Activated T-helper 1 cell treated with anti-CD3 and anti-CD28 coated beads, Interleukin-2, amount 50 U/mL, for 16 hours (primary cell): ENCODE data around the gene ATP11A.
"Not testable (repeated sequence)": the region's sequence is repeated elsewhere in the genome, so short reads cannot be mapped to it uniquely, and the experiment has no call there.

Experiments
- DNase-seq, 2 donors: peaks; one replicate each; pipeline ENCODE4 v3.0.0-alpha.2; 2020; ENCODE audit warnings: low read depth in 1 of 2, low spot score in 1 of 2

The ATP11A gene

GRCh38 chr13:112708560-112709240 lies 18.9 kb downstream of the ATP11A start:
- DNase-seq = no peak

- not testable (repeated sequence) for DNase-seq
Observed at GRCh38 chr13:112709316-112709715, 19.5 kb downstream of the ATP11A start.

DNA sequence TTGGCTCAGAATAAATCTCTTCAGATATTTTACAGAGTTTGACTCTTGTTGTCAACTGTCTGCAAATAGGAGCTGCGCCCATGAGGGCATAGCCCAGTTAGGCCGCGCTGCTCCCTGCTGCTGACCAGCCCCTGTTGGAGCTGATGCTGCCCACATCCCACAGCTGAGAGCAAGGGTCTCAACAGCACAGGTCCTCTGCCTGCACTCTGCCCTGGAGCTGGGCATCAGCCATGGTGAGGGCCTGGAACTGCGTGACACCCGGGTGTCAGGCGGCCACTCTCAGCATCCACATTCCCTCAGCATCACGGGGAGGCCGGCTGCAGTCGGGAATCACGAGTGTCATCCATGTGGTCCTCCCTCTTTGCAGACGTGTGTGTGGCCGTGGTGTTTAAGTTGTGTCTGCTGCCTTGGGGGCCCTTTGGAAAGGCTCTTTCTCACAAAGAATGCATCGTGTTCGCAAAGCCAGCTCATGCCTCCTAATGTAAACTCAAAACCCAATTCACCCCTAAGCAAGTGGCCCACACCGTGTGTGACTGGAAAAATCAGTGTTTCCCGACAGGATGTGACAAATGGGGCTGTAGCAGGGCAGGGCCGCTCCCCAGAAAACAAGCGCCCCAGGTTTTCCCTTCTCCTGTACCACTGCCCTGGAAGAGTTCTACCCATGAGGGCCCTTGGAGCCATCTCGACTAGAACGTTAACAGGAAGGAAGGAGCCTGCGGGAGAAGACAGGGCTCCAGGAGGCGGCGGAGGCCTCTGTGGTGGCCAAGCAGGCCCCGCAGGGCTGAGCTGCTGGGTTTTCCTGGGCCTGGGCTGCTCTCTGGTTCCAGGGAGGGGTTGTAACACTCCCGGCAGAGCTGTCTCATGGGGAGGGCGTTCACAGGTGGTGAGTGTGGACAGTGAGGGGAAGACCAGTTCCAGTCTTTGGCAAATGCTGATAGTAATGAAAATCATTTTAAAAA lies 20.3 kb downstream of the ATP11A start:
- no peak for DNase-seq

DNA sequence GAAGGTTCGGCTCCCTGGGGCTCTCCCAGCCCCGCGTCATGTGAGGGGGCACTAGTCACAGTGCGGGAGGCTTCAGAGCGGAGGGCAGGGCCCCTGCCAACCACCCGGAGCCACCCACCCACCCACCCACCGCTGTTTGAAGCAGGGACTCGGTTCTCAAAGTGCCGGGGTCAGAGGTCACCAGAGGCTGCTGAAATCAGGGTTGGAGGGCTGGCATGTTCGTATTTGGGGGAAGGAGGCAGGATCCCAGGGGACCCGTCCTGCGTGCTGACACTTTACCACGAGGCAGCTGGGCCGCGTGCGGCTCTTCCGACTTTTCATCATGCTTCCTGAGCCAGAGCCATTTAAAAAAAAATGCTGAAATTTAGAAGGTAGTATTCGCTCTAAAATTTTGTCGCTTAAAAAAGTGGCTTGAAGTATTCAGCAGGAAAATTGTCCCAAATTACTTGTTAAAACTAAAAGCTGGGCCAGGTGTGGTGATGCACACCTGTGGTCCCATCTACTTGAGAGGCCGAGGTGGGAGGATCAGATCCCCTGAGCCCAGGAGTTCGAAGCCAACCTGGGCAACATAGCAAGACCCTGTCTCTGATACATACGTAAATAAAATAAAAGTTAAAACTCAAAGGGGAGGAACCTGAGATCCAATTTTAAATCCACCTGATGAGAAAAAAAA lies 21.2 kb downstream of the ATP11A start:
- no peak for DNase-seq

- DNase-seq = no peak
Observed at GRCh38 chr13:112711528-112712265, 21.9 kb downstream of the ATP11A start.

GRCh38 chr13:112712451-112713207 lies 22.8 kb downstream of the ATP11A start:
- DNase-seq = no peak

DNA sequence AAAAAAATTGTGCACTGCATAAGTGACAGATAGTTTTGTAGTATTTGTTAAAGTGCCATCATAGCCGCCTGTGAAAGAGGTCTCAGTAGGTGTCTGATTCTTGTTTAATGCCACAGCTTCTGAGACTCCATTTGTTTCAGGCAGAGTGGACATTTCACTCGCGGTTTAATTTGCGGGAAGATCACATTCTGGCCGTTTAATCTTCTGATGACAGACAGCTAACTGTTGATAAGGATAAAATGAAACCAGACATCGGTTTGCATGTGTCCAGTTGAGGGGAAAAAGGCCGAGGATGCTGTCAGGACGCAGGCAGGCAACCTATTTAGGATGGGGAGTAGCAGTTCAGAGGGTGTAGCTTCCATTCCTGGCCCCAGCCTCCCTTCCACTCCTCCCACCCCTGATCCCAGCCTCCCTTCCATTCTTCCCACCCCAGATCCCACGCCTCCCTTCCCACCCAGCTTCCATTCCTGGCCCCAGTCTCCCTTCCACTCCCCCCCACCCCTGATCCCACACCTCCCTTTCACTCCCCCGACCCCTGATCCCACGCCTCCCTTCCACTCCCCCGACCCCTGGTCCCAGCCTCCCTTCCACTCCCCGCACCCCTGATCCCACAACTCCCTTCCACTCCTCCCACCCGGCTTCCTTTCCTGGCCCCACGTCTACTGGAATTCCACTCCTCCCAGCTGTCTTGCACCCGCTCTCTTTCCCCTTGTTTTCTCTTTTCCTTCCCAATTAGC lies 23.8 kb downstream of the ATP11A start:
- no peak for DNase-seq

DNA sequence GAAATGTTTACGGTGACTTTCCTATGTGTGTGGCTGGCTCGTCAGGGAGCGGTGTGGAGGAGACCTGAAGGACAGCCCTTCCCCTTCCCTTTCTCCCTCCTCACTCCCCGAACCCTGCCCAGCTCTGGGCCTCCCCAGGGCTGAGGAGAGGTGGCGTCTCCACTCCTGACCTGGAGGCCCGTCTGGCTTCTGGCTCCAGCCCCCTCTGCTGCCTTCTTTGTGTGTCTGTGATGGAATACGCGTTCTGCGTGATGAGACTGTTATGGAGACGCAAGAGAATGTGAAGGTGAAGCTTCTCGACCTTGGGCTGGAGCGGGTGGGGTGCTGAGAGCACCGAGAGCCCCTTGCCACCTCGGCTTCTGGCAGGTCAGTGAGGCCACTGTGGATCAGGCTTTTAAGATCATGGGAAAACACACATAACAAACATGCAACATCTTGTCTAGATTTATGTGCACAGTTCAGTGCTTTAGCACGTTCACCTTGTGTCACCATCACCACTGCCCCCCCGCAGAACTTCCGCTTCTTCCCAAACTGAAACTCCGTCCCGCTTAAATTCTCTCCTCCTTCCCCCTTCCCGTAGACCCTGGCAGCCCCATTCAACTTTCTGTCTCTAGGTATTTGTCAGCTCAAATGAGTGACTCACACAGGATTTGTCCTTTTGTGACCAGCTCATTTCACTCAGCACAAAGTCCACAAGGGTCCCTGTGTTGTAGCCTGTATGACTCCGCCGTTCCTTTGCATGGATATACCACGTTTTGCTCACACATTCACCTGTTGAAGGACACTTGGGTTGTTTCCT lies 24.7 kb downstream of the ATP11A start:
- no peak for DNase-seq

- no peak for DNase-seq
Observed at GRCh38 chr13:112715210-112715609, 25.4 kb downstream of the ATP11A start.

GRCh38 chr13:112715715-112716460 lies 26.1 kb downstream of the ATP11A start:
- DNase-seq = no peak

GRCh38 chr13:112716461-112716820 lies 26.6 kb downstream of the ATP11A start:
- no peak for DNase-seq

GRCh38 chr13:112716841-112717520 lies 27.1 kb downstream of the ATP11A start:
- DNase-seq = no peak

GRCh38 chr13:112718318-112718717 lies 28.5 kb downstream of the ATP11A start:
- DNase-seq = no peak

GRCh38 chr13:112719016-112719415 lies 29.2 kb downstream of the ATP11A start:
- DNase-seq = no peak

DNA sequence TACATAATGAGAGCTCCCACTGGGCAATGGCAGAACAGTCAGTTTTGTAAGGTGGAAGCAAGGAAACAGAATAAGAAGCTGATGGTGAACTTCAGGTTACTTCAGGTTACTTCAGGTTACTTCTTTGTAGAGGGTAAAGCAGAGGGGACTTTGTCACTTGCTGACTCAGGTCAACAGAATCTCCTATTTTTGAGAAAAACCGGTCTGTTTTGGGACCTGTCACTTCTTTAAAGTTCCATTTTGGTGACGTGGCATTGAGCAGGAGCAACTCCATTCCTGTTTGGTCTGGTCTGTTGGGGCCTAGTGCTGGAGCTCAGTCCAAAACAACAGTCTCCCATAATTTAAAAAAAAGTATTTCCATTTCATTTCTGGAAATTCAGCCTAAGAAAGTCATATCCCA lies 29.7 kb downstream of the ATP11A start:
- no peak for DNase-seq

DNA sequence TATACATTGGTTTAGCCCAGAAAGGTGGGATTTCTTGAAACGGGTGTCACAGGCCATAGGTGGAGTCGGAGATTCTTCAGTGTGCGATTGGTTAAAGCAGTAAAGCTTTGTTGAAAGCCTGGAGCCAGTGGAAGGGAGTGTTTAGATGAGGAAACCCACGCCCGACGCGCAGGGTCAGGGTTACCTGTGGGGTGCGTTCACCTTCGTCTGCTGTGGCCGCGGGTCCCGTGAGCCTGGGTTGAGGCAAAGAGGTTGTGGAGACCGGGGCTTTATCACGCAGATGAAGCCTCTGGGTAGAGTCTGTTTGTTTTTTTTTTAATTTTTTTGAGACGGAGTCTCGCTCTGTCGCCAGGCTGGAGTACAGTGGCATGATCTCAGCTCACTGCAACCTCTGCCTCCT lies 30.4 kb downstream of the ATP11A start:
- no peak for DNase-seq

DNA sequence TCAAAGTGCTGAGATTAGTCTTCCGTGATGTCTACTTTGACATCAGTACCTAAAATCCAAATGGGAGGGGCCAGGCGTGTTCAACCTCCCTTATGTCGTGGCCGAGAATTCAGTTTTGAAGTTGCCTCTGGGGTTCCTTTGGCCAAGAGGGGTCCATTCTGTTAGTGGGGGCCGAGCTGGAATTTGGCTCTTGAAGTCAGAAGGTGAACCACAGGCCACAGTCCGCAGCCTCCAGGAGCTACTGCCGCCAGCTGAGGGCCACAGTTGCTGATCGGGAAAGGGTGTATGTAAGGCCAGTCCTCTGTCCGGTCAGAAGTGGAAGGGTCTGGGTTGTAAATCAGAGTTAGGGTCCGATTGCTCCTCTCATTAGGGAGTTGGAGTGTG lies 31.0 kb downstream of the ATP11A start:
- DNase-seq = no peak
